HAP-1 (cell line): ENCODE data around the gene ZFYVE26.
"Not testable (repeated sequence)": the region's sequence is repeated elsewhere in the genome, so short reads cannot be mapped to it uniquely, and the experiment has no call there.

ENCODE experiments used
- DNase-seq, 2 experiments: peaks; one replicate each; pipeline ENCODE4 v3.0.0-alpha.2; 2016 to 2020; ENCODE audit warnings: low spot score in 2 of 2
- H3K27me3 ChIP-seq: fragments of 250-450 bp; sonication (Bioruptor Pico); 2 replicates; pipeline ENCODE4 v1.5.1; 2020; ENCODE audit warnings: low read depth, mild to moderate bottlenecking, moderate library complexity
- H3K36me3 ChIP-seq: fragments of 250-450 bp; sonication (Bioruptor Pico); replicated peaks from 2 replicates; pipeline ENCODE4 v1.5.1; 2020; ENCODE audit warnings: mild to moderate bottlenecking
- H3K4me1 ChIP-seq: fragments of 250-450 bp; sonication (Bioruptor Pico); 2 replicates; pipeline ENCODE4 v1.5.1; 2020; ENCODE audit warnings: mild to moderate bottlenecking
- H3K4me3 ChIP-seq: fragments of 250-450 bp; sonication (Bioruptor Pico); 2 replicates; pipeline ENCODE4 v1.5.1; 2020; ENCODE audit warnings: mild to moderate bottlenecking, moderate library complexity
- H3K9me3 ChIP-seq: fragments of 250-450 bp; sonication (Bioruptor Pico); 2 replicates; pipeline ENCODE4 v1.5.1; 2020; ENCODE audit warnings: mild to moderate bottlenecking, moderate library complexity
- in situ Hi-C: fragments of 300-500 bp; cut with MboI; formaldehyde crosslinking; loops from 3 replicates; pipeline ENCODE4 v1.14.3; 2020; ENCODE audit warnings: low sequenced_read_pairs, inconsistent platforms, mixed read lengths

Gene ZFYVE26

DNA sequence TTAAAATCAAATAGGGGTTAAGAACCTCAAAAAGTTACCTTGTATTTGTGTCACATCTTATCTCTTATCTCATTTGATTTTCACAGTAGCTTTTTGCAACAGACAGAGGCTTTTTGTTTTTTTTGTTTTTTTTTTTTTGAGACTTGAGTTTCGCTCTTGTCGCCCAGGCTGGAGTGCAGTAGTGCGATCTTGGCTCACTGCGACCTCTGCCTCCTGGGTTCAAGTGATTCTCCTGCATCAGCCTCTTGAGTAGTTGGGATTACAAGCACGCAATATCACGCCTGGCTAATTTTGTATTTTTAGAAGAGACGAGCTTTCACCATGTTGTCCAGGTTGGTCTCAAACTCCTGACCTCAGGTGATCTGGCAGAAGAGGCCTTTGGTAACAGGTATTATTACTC lies 89.0 kb downstream of the ZFYVE26 start:
- Histone ChIP-seq H3K9me3 (no peaks in the 10 kb centered on the region), H3K4me1 (no peaks in the 10 kb centered on the region), H3K4me3 (no peak overlapping the region), H3K27me3 (peaks cover 17% of the 10 kb centered on the region), H3K36me3 (no peaks in the 10 kb centered on the region)
- in situ Hi-C loops = no loop called here
- no peak for DNase-seq

DNA sequence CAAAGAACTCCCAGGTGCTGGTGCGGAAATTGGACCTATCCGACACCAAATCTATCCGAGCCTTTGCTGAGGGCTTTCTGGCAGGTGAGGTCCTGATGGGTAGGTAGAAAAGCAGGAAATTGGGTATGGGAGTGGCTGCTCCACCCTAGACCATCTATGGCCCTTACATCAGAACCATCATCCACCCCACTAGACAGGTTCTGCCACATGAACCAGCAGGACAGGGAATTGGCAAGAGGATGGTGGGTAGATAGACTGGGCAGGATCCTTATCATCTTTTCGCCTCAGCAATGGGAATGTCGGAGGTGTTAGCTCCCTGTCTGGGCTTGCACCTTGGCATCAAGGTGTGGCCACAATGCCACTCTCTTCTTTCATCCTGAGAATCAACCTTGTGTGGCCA lies 91.2 kb downstream of the ZFYVE26 start:
- Histone ChIP-seq H3K36me3 (no peaks in the 10 kb centered on the region; the same call in 1 of the 2 replicates), H3K4me3 (no peak overlapping the region), H3K9me3 (no peaks in the 10 kb centered on the region), H3K27me3 (peaks cover 23% of the 10 kb centered on the region), H3K4me1 (no peaks in the 10 kb centered on the region)
- no peak for DNase-seq
- in situ Hi-C loops = no loop called here

DNA sequence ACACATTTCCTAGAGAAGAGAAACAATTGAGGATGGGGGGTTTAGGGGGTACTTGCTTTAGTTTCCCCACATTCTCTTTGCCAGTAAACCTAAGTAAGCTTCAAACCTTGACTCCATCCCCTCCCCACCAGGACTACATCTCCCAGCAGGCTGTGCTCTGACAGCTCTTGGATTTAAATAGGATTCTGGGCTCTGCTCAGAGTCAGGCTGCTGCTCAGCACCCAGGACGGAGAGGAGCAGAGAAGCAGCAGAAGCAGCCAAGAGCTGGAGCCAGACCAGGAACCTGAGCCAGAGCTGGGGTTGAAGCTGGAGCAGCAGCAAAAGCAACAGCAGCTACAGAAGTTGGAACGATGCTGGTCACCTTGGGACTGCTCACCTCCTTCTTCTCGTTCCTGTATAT lies 94.1 kb downstream of the ZFYVE26 start:
- H3K9me3 ChIP-seq = no peaks in the 10 kb centered on the region
- H3K4me1 ChIP-seq = no peaks in the 10 kb centered on the region
- peaks cover 27% of the 10 kb centered on the region for H3K27me3 ChIP-seq
- in situ Hi-C loops = no loop called here
- peak in 1 of 2 experiments; percentile 23 for DNase-seq
- H3K36me3 ChIP-seq = no peaks in the 10 kb centered on the region; the same call in 1 of the 2 replicates
- H3K4me3 ChIP-seq = no peak overlapping the region

DNA sequence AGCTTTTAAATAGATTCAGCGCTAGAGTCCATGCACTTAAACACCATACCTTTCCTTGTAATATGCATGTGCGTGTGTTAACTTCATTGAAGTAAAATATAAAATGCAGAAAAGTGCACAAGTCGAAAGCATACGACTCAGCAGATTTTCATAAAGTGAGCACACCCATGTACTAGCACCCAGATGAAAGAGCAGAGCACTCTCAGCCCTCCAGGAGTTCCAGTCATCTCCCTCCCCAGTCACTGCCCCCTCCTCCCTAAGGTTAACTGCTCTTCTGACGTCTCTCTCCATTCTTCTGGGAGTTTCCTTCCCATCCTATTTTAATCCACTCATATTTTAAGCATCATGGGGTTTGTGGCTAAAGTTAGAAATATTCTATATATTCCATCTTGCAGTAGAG lies 94.5 kb downstream of the ZFYVE26 start:
- peaks cover 27% of the 10 kb centered on the region for H3K27me3 ChIP-seq
- no peaks in the 10 kb centered on the region; the same call in 1 of the 2 replicates for H3K36me3 ChIP-seq
- DNase-seq = no peak
- no peak overlapping the region for H3K4me3 ChIP-seq
- in situ Hi-C loops = no loop called here
- H3K4me1 ChIP-seq = no peaks in the 10 kb centered on the region
- no peaks in the 10 kb centered on the region for H3K9me3 ChIP-seq

DNA sequence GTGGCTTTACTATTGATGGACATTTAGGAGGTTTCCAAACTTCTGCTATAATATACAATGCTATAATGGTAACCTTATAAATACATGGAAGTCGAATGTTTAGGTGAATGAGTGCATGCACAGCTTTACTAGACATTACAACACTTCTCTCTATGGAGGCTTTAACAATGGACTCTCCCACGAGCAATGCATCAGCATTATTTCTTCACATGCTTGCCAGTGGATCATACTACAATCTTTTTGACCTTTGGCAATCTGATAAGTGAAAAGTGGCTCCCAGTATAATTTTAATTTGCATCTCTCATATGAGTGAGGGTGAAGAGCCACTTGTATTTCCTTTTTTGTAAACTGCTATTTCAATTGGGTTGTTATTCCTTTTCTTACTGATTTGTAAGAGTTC lies 96.5 kb downstream of the ZFYVE26 start:
- no peaks in the 10 kb centered on the region for H3K9me3 ChIP-seq
- no peaks in the 10 kb centered on the region; the same call in 1 of the 2 replicates for H3K36me3 ChIP-seq
- no peaks in the 10 kb centered on the region for H3K4me1 ChIP-seq
- H3K27me3 ChIP-seq = peaks cover 20% of the 10 kb centered on the region
- in situ Hi-C loops = no loop called here
- no peak for DNase-seq
- H3K4me3 ChIP-seq = no peak overlapping the region

DNA sequence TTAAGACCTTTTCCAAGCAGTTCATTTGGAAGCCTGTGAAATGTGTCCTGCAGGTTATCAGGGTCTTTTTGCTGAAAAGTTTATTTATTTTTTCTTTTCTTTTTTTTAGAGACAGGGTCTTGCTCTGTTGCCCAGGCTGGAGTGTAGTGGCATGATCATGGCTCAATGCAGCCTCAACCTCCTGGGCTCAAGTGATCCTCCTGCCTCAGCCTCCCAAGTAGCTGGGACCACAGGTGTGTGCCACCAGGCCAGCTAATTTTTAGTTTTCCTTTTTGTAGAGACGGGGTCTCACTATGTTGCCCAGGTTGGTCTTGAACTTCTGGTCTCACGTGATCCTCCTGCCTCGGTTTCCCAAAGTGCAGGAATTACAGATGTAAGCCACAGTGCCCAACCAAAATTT lies 97.0 kb downstream of the ZFYVE26 start:
- H3K4me3 ChIP-seq, H3K36me3 ChIP-seq, H3K9me3 ChIP-seq, in situ Hi-C loops, H3K4me1 ChIP-seq, DNase-seq: not testable (repeated sequence)
- H3K27me3 ChIP-seq = peaks cover 20% of the 10 kb centered on the region

DNA sequence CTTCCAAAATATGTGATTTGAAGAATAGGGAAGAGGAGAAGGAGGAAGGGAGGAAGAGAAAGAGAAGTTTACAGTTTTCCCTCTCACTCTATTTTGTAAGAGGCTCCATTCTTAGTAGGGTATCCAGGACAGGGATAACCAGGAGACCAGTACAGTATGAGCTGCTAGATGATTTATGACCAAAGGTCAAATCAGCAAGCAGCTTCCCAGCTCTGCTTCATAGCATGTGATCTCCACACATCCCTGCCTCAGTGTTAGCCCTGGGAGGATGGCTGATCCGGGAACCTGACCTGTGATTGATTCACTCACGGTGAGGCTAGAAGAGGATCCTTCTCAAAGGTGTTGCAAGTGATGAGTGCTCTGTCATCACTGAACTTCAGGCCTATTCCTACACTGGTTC lies 98.1 kb downstream of the ZFYVE26 start:
- peaks cover 17% of the 10 kb centered on the region for H3K27me3 ChIP-seq
- H3K4me1 ChIP-seq = no peaks in the 10 kb centered on the region
- in situ Hi-C loops = no loop called here

DNA sequence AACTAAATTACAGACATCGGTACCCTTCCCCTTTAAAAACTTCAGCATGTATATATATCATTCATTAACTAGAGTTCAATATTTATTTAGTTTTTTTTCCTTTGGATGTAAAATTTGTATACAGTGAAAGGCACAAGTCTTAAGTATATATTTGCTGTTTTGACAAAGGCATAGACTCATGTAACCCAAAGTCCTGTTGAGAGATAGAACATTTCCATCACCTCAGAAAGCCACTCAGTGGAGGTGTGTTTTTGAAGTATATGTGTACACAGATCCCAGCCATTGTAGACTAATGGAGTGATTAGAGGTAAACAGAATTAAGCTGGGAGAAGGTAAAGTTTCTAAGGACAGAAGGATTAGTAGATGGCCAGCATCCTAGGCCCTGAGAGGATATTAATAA lies 99.3 kb downstream of the ZFYVE26 start:
- Histone ChIP-seq H3K27me3 (peaks cover 8% of the 10 kb centered on the region), H3K9me3 (no peaks in the 10 kb centered on the region), H3K36me3 (no peaks in the 10 kb centered on the region; the same call in 1 of the 2 replicates), H3K4me3 (no peak overlapping the region), H3K4me1 (no peaks in the 10 kb centered on the region)
- in situ Hi-C loops = no loop called here
- no peak for DNase-seq

More for the DNA sequence above, 98.1 kb downstream of the ZFYVE26 start:
- H3K9me3 ChIP-seq = no peaks in the 10 kb centered on the region
- DNase-seq = no peak
- no peak overlapping the region for H3K4me3 ChIP-seq
- no peaks in the 10 kb centered on the region; the same call in 1 of the 2 replicates for H3K36me3 ChIP-seq

DNA sequence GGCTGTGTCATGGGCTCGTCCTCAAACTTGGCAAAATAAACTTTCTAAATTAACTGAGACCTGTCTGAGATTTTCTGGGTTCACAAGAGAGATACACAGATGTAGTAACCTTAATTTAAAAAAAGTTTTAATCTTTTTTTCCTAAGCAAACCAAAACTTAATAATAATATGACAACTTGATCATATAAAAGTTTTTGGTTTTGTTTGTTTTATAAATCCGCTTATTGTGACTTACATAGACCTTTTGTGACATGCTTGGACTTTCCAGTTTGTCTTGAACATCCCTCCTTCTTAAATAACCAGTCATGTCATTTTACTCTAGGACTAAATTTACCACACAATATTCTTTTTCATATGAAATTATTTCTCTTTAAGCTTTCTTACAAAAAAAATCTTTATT lies 106.2 kb downstream of the ZFYVE26 start:
- Histone ChIP-seq H3K36me3 (no peaks in the 10 kb centered on the region), H3K4me3 (no peak overlapping the region), H3K9me3 (0 out of 2 replicates have a peak, but pooled peaks cover 4% of the 10 kb centered on the region), H3K4me1 (no peaks in the 10 kb centered on the region), H3K27me3 (no peaks in the 10 kb centered on the region)
- in situ Hi-C loops = no loop called here
- no peak for DNase-seq

DNA sequence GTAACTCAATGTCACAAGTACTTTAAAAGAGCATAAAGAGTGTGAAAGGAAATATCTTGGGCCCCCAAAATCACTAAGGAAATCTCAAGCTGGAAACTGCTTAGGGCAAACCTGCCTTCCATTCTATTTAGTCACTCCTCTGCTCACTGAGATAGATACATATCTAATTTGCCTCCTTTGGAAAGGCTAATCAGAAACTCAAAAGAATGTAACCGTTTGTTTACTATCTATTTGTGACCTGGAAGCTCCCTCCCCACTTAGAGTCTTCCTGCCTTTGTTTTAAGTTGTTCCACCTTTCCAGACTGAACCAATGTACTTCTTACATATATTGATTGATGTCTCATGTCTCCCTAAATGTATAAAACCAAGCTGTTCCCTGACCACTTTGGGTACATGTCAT lies 106.6 kb downstream of the ZFYVE26 start:
- not testable (repeated sequence) for H3K27me3 ChIP-seq, H3K9me3 ChIP-seq, H3K4me1 ChIP-seq, DNase-seq, H3K4me3 ChIP-seq, H3K36me3 ChIP-seq
- in situ Hi-C loops = loop anchor here (10.0 kb wide), 1 partner anchor 285 kb away; no protein-coding TSS in a partner anchor

DNA sequence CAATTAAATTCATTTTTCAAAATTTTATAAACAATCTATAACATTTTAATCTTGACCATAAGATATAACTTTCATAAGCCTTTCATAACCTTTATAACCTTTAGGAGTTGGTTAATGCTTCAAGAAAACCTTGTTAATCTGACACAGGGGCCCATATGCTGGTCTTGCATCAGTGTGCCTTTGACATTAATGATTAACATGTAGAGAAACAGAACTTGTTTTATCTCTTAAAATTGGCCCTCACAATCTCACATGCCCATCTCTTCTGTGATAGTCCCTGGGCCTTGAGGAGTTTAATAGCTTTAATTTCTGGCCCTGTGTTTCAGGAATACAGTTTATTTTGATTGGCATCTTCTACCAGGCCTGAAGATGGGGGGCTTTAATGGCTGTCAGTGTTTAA lies 107.0 kb downstream of the ZFYVE26 start:
- H3K4me3 ChIP-seq, DNase-seq, H3K4me1 ChIP-seq, H3K27me3 ChIP-seq, H3K9me3 ChIP-seq, H3K36me3 ChIP-seq: not testable (repeated sequence)
- in situ Hi-C loops = loop anchor here (10.0 kb wide), 1 partner anchor 285 kb away; no protein-coding TSS in a partner anchor

DNA sequence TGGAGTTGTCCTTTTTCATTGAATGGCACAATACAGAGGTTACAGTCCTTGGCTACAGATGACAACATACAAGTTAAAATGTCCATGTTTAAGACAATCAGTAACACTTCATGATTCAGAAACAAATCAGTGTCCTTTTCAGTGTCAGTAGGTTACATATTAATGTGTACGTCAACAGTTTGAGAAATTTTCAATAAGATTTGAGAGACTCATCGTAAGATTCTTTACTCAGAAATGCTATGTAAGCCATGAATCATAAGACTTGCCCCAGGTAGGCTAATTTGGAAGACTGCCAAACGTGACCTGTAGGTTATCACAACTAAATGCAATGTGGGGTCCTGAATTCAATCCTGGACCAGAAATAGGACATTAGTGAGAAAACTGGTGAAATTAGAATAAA lies 111.2 kb downstream of the ZFYVE26 start:
- DNase-seq = no peak

DNA sequence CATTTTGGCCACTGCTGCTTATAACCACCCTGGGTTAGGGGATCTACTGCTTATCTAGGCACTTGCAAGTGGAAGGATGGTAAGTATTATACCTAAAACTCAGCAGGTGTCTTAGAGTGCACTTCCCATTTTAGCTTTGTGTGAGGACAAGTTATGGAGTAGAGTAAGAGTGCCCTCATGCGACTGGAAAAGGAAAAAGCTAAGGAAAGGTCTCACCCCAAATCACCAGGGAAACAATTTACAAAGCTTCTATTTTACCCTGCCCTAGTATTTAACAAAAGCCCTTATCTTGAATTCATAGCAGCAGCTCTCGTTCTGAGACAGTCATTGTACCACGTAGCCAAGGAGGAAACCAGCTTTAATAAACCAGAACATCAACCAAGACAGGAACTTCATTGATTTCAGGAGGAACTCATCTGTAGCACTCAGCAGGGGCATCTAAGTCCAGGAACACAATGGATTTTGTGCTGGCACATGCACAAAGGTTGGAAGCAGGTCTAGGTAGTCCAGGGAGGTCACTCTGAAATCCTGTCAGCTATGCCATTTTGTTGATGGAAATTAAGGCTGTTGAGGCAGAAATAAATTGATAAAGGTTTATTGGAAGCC lies 111.8 kb downstream of the ZFYVE26 start:
- DNase-seq = peak; percentile 51 to 75
- H3K4me3 ChIP-seq = no peak overlapping the region

More for the DNA sequence above, 111.2 kb downstream of the ZFYVE26 start:
- in situ Hi-C loops = loop anchor here (10.0 kb wide), 1 partner anchor 280 kb away; no protein-coding TSS in a partner anchor
- no peaks in the 10 kb centered on the region for H3K36me3 ChIP-seq
- no peaks in the 10 kb centered on the region for H3K27me3 ChIP-seq
- H3K9me3 ChIP-seq = 0 out of 2 replicates have a peak, but pooled peaks cover 4% of the 10 kb centered on the region
- no peaks in the 10 kb centered on the region for H3K4me1 ChIP-seq
- no peak overlapping the region for H3K4me3 ChIP-seq

DNA sequence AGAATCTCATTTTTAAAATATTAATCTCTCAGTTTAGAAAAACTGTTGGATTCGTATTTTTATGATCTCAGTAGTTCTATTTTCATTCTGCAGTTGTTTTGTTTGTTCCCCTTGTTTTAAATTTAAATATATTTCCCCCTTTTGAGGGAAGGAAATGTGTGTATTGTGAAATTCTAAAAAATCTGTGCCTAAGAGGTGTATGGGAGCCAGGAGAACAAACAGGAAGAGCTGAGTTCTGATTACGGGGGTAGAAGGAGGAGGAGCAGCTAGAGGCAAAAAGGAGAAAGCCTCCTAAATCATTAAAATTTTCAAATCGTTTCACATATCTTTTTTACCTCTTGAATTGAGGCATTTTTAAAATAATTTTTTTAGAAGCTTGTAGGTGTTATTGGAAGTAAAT lies 112.4 kb downstream of the ZFYVE26 start:
- no peaks in the 10 kb centered on the region for H3K27me3 ChIP-seq
- no peaks in the 10 kb centered on the region for H3K4me1 ChIP-seq
- no peak for DNase-seq
- in situ Hi-C loops = loop anchor here (5.0 to 10.0 kb wide), 2 partner anchors 122 to 279 kb away; no protein-coding TSS in a partner anchor
- H3K36me3 ChIP-seq = no peaks in the 10 kb centered on the region
- H3K4me3 ChIP-seq = no peak overlapping the region
- no peaks in the 10 kb centered on the region for H3K9me3 ChIP-seq

More for the DNA sequence above, 111.8 kb downstream of the ZFYVE26 start:
- no peaks in the 10 kb centered on the region for H3K27me3 ChIP-seq
- in situ Hi-C loops = loop anchor here (5.0 to 10.0 kb wide), 2 partner anchors 122 to 280 kb away; no protein-coding TSS in a partner anchor
- no peaks in the 10 kb centered on the region for H3K36me3 ChIP-seq
- H3K9me3 ChIP-seq = no peaks in the 10 kb centered on the region
- H3K4me1 ChIP-seq = no peaks in the 10 kb centered on the region
